Lower lobe of right lung (tissue), 2 donors: ENCODE data around the gene GPC1. TPM values are rescaled to one million over a fixed set of nuclear protein-coding genes. Genes with fewer than 3 reads are reported as not detected.

Experiments
- ATAC-seq, 2 donors: fragments of 200-7000 bp; cut with Tn5 transposase; one replicate each; pipeline ENCODE4 v1.9.1; 2020 to 2022; ENCODE audit warnings: mild to moderate bottlenecking in 2 of 2, moderate library complexity in 2 of 2
- DNase-seq: peaks from one replicate; pipeline ENCODE4 v3.0.0-alpha.2; 2020
- H3K27ac ChIP-seq: fragments of 200-600 bp; one replicate; pipeline ENCODE4 v1.8.0; 2022
- H3K27me3 ChIP-seq: fragments of 200-600 bp; one replicate; pipeline ENCODE4 v1.8.0; 2022; ENCODE audit warnings: low read depth
- H3K36me3 ChIP-seq: fragments of 200-600 bp; one replicate; pipeline ENCODE4 v1.8.0; 2022; ENCODE audit warnings: mild to moderate bottlenecking
- H3K4me1 ChIP-seq: fragments of 200-600 bp; one replicate; pipeline ENCODE4 v1.8.0; 2022
- H3K4me3 ChIP-seq: fragments of 200-600 bp; one replicate; pipeline ENCODE4 v1.8.0; 2022; ENCODE audit warnings: mild to moderate bottlenecking
- H3K9me3 ChIP-seq: fragments of 200-600 bp; one replicate; pipeline ENCODE4 v1.8.0; 2022
- CTCF ChIP-seq: fragments of 200-600 bp; IDR thresholded peaks from one replicate; pipeline ENCODE4 v1.8.0; 2022; ENCODE audit warnings: antibody characterized with exemption, mild to moderate bottlenecking
- intact Hi-C: fragments of 100-400 bp; cut with DNase I; formaldehyde crosslinking; loops from one replicate; pipeline ENCODE4 v1.11.0; 2022
- total RNA-seq: library from RNA; stranded (reverse); fragmentation: NEBNext Ultra II Directional; extraction: Animal tissue kit (Norgen Biotek cat#: 25700); gene quantifications from one replicate; pipeline ENCODE4 v1.2.1, GENCODE V29; 2021
- donor health status: DM: no; HTN: yes; CAD: no; lungs with severe emphysema.

The GPC1 gene
- total RNA-seq, 1 donor from 2014 or later: 14.7 TPM

DNA sequence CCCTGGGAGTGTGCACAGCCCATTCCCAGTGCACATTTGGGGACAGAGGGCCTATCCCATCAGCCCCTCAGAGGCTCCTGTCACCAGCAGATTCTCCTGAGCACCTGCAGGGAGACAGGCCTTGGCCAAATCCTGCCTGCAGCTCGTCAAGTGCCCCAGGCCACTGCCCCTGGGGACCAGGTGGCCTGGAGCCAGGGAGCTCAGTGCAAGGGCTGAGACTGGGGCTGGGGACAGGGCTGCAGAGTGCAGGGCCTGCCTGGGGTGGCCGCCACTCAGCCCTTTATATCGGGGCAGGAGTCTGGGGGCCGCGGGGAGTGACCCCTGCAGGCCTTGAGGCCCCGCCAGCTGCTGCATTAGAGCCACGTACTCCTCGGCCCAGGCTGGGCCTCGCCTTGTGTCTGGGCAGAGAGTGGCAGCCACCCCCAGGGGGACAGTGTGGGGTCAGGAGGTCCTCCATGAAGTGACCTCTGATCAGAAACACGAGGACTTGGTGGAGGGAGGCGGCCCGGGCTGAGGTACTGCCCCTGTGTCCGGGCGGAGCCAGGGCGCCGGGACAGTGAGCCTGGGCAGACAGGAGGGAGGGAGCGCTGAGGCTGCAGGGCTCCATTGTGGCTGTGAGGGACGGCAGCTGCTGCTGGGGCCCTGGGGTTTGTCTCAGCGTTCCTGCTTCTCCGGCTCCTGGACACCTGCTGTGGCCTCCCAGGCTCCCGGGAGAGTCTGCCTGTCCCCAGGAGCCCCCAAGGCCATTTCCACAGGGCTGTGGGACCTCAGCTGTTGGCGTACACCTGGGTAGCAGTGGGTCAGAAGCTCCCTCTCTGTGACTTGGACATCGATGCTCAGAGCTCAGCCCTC, 24.2 kb downstream of the GPC1 start:
- H3K27me3 ChIP-seq: peaks cover 12% of the 10 kb centered on the region
- intact Hi-C loops: no loop called here
- H3K36me3 ChIP-seq: no peaks in the 10 kb centered on the region
- H3K4me3 ChIP-seq: no peak overlapping the region
- no peak overlapping the region for H3K27ac ChIP-seq
- ATAC-seq (no peak), DNase-seq (peak; percentile 46)
- peaks cover 9% of the 10 kb centered on the region for H3K4me1 ChIP-seq
- TF ChIP-seq CTCF: no peak
- no peaks in the 10 kb centered on the region for H3K9me3 ChIP-seq

GRCh38 chr2:240460253-240460711, 24.8 kb downstream of the GPC1 start:
- Histone ChIP-seq H3K27ac (no peak overlapping the region), H3K36me3 (no peaks in the 10 kb centered on the region), H3K4me3 (no peak overlapping the region), H3K4me1 (peaks cover 6% of the 10 kb centered on the region), H3K9me3 (no peaks in the 10 kb centered on the region), H3K27me3 (peaks cover 8% of the 10 kb centered on the region)
- no peak for TF ChIP-seq CTCF
- DNase-seq: peak; percentile 36
- intact Hi-C loops: no loop called here
- ATAC-seq: no peak

DNA sequence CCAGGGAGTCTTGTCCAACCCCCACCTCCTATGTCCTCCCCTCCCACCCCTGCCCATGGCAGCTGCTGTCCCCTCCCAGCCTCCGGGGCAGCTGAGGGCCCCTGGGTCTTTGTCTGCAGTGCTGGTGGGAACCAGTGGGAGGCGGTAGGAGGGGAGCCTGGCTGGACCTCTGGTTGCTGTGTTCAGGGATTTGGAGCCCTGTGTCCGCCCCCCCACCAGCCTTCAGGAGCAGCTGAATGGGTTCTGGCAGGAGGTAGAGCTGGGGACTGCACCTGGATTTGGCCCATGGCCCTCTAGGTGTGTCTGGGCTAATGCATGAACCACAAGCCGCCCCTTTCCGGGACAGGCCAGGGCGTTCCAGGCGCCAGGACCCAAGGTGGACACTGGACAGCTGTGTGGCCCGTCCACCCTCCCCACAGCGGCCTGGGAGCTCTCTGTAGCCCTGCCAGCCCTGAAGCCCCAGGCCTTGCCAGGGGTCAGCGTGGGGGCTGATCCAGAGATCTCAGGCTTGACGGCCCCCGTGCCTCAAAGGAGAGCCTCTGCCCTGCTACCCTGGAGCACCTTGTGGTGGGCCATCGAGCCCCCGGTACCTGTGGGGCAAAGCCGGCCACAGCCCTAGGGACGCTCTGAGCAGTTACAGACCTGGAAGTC, 25.4 kb downstream of the GPC1 start:
- H3K36me3 ChIP-seq: no peaks in the 10 kb centered on the region
- peaks cover under 1% of the 10 kb centered on the region for H3K4me1 ChIP-seq
- intact Hi-C loops: no loop called here
- H3K4me3 ChIP-seq: no peak overlapping the region
- ATAC-seq: no peak
- H3K27me3 ChIP-seq: peaks cover 4% of the 10 kb centered on the region
- H3K9me3 ChIP-seq: no peaks in the 10 kb centered on the region
- no peak for TF ChIP-seq CTCF
- peak; percentile 38 for DNase-seq
- no peak overlapping the region for H3K27ac ChIP-seq

DNA sequence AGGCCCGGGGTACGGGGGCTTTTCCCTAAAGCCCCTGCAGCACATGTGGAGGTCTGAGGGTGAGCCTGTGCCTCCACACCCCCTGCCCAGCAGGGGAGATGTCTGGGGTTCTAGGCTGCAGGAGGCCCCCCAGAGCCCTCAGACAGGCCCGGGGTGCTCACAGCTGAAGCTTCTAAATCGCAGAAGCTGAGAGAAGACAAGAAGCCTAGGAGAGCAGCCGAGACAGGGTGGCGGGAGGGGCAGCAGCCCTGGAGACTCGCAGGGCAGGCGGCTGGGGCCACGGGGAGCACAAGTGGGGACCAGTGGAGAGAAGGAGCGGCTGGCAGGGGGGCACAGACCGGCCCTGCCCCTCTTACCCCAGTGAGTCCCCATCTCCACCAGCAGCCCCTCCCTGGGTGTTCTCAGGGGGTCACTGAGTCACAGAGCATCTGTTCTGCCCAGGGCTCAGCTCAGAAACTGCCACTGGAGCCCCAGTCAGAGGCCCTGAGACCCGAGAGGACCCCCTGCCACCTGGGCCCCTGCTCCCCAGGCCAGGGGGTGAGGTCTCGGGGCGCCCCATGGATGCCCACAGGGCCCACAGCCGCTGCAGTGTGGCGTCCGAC, 26.1 kb downstream of the GPC1 start:
- Histone ChIP-seq H3K9me3 (no peaks in the 10 kb centered on the region), H3K4me3 (no peak overlapping the region), H3K4me1 (no peaks in the 10 kb centered on the region), H3K27me3 (no peaks in the 10 kb centered on the region), H3K36me3 (no peaks in the 10 kb centered on the region), H3K27ac (no peak overlapping the region)
- ATAC-seq (no peak), DNase-seq (peak; percentile 28)
- no peak for TF ChIP-seq CTCF
- intact Hi-C loops: no loop called here

DNA sequence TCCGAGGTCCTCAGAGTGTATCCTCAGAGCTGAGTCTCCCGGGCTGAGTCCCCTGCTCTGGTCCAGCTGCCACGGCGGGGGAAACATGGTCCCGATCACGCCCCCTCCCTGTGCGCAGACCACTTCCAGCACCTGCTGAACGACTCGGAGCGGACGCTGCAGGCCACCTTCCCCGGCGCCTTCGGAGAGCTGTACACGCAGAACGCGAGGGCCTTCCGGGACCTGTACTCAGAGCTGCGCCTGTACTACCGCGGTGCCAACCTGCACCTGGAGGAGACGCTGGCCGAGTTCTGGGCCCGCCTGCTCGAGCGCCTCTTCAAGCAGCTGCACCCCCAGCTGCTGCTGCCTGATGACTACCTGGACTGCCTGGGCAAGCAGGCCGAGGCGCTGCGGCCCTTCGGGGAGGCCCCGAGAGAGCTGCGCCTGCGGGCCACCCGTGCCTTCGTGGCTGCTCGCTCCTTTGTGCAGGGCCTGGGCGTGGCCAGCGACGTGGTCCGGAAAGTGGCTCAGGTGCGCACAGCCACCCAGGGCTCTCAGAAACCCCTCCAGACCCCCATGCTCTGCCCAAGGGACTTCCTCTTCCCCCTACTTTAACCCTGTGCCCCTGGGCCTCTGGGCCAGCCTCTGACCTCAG, 26.7 kb downstream of the GPC1 start:
- Histone ChIP-seq H3K4me3 (no peak overlapping the region), H3K27me3 (no peaks in the 10 kb centered on the region), H3K9me3 (no peaks in the 10 kb centered on the region), H3K4me1 (no peaks in the 10 kb centered on the region), H3K27ac (no peak overlapping the region), H3K36me3 (no peaks in the 10 kb centered on the region)
- TF ChIP-seq CTCF: no peak
- peak; percentile 41 for DNase-seq
- ATAC-seq: no peak
- intact Hi-C loops: no loop called here
